HG03066 (cell line): Measurements from ENCODE around the gene MST1.
A peak's percentile ranks its signal among the peaks of the same experiment; 100 is the strongest.

Source experiments
- ATAC-seq: cut with Tn5 transposase; IDR thresholded peaks from one replicate; pipeline ENCODE4 v1.9.1; 2021; ENCODE audit warnings: low read depth; ENCODE audit not compliant: unreplicated experiment

The MST1 gene

DNA sequence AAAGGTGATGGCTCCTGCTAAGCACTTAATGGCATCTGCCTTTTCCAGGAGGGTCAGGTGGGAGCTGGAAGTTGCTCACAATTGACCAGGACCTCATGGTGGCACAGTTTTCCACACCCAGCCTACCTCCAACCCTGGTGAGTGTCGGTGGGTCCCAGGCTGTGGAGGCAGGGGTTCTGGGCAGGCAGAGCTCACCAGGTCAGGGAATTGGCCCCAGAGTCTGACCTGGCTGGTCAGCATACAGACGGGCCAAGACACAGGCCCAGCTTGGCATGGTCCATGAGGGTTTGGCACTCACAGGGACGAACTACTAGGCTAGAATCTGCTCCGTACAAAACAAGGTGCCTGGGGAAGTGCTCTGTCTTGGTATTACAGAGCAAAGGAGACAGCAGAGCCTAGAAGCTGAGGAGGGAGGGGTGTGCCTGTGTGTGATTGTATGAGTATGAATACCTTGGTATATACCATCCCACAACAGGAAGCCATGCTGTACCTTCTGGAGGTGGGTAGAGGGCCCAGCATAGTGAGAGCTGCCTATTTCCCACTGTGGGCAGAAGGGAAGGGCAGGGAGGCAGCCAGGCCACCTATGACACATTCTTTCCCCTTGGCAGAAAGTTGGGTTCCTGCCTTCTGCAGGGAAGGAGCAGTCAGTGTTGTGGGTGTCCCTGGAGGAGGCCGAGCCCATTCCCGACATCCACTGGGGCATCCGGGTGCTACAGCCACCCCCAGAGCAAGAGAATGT lies 8.6 kb downstream of the MST1 start:
- ATAC-seq = no peak

DNA sequence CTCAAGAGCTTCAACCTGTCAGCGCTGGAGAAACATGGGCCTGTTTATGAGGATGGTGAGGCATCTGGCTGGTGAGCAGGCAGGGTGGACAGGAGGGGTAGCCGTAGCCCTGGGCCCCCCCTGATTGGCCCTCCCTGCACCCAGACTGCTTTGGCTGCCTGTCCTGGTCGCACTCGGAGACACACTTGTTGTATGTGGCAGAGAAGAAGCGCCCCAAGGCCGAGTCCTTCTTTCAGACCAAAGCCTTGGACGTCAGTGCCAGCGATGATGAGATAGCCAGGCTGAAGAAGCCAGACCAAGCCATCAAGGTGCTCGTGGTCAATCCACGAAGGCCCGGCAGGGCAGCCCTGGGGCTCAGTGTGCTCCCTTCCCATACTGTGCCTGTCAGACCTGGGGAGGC lies 13.4 kb downstream of the MST1 start:
- no peak for ATAC-seq

DNA sequence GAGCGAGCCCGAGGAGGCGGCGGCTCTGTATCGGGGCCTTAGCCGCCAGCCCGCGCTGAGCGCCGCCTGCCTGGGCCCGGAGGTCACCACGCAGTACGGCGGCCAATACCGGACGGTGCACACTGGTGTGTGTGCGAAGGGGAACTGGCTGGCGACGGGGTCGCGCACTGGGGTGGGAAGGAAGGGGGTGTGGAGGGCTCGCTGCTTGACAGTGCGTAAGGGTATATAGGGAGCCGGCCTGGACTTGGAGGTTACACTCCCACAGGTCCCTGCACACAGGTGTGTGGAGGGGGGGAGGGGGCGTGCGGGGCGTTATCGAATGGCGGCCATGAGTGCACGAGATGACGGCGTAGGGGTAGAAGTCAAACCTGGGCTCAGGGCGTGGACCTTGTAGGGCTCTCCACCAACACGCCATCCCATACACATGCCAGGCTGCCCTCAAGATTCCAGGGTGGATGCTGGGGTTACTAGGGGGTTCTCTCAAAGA lies 14.7 kb downstream of the MST1 start:
- ATAC-seq = peak; percentile 19

DNA sequence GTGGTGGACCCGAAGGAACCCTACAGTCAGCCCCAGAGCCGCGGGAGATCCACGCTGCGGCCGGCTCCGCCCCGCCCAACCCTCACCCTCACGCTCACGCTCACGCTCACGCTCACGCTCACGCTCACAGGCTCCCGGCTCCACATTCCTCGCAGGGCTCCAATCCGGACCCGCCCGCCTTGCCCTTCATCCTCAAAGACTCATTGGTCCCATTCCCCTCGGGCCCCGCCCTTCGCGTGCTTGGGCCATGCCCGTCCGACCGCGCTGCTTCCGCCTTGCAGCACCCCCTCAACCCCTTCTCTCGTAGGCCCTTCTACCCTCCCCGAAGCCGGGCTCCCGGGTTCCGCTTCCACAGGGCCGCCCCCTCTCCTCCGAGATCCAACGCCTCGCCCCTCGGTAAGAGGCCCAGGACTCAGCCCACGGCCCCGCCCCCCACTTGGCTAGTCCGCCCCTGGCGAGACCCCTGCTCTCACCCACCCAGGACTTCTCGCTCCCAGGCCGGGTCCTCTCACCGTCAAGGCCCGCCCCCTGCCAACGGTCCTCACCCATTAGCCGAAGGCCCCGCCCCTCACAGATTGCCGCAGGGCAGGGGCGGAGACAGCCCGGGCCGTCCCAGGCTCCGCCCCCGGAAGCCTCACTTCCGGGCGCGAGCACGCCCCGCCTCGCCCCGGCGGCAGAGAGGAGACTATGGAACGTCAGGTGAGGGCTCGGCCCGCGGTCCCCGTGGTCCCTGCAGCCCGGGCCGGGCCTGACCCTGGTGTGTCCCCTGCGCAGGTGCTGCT lies 15.4 kb downstream of the MST1 start, which contains the start of gene APEH:
Gene APEH (plus strand): TSS at position 637 of the 782 bp plus-strand sequence. CDS start 51 bp downstream, at position 688.
- ATAC-seq = peak; percentile 79

DNA sequence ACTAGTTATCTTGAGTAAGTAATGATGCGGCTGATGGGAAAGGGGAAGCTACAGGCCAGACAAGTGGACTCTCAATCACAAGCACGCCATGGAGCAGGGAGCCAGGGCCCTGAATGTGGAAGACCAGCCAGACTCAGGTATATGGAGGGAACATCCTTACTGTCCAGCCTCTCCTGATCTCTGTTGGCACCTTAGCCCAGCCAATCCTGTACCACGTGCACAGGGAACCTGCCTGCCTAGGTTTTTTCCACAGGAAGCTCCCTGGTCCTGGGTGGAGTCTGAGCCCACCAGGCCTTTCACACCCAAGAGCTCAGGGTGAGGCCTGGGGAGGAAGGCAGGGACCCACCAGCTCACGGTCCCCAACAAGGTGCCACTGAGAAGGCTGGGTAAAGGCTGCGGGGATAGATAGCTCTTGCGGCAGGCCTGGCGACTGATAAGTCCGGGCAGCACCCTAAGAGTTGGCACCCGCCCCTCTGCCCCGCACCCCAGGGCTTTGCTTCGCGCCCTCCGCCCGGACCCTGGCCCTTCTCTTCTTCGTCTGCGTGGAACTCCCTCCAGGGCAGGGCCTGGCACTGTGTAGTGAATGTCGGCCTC lies 16.1 kb downstream of the MST1 start:
- ATAC-seq = no peak

DNA sequence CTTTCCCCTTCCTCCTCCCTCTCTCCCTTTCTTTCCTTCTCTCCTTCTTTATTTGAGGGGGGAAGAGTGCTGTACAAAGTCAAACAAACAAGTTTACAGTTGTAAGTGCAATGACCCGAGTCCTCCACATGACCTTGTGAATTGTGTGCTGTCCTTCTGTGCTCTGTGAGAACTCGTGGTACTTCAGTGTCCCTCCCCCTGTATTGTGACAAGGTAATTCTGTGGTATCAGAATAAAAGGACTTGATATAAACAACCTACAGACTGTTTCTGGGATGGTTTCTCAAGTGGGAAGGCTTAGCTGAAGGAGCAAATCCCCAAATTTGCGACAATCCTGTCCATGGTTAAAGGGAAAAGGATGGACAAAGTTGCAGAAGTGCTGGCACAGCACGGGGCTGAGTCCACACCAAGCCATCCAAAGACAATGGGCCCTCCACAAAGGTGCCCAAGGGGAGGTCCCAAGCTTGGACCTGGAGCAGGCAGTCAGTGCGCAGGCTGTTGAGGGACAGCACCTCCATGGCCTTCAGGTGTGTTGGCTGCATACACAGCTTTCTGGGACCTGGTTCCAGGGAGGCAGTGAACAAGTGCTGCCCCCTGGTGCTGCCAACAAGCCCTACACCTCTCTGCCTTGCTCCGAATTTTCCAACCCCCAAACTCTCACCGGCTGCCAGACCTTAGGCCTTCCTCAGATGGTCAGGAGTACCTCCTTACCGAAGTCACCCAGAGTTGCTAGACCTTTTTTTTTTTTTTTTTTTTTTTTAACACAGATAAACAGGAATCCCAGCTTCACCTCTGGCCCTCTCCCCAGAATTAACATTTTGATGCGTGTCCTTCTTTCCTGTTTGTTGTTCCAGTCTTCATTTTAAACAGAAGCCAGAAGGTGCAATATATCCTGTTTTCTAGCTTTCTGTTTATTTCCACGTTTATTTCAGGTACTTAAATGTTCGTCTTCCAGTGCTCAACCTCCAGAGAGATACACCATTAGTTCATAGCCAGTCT lies 17.7 kb downstream of the MST1 start:
- no peak for ATAC-seq

DNA sequence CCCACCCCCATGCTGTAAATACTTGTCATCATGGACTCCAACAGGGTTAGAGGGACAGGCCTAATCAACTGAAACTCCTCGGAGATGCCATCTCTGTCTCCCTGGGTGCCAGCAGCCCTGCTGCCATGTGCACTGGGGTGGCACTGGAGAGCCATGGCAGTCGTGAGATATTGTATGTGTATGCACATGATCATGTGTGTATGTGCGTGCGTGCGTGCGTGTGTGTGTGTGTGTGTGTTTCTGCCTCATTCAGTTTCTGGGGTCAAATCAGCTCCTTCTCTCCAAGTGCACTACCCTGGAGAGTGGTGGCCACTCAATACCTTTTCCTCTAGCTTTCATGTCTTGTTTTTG lies 18.4 kb downstream of the MST1 start:
- no peak for ATAC-seq

DNA sequence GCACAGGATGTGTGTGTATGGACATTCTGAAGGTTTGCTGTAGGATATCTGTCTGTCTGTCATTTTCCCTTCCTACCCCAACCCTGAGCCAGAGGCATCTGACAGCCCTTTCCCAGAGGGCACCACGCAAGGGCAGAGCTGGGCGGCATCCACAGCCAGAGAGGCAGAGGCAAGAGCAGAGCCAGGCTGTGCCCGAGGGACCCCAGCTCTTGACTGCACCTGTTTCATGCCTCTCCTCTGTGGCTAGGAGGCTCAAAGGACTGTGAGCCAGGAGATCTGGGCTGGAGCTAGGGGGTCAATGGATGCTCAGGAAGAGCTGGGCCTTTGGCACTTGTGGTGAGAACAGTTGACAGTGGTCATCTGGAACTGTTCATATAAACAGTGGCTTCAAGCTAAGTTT lies 19.9 kb downstream of the MST1 start:
- no peak for ATAC-seq

DNA sequence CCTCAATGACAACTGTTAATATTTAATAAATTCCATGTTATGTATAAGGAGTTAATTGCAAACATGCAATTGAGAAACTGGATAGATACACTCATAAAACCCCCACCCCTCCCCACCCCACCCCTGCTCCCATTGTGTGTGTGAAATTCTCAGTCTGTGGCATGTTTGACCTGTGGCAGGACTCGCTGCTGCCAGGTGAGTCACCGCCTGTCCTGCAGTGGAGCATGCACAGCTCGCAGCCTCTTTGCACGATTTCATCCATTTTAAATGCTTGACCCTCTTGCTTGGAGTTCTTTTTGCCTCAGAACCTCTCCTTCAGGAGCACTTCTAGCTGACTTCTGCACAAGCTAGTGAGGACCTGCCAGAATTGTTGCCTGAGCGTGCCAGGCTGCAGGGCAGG lies 20.4 kb downstream of the MST1 start:
- no peak for ATAC-seq

DNA sequence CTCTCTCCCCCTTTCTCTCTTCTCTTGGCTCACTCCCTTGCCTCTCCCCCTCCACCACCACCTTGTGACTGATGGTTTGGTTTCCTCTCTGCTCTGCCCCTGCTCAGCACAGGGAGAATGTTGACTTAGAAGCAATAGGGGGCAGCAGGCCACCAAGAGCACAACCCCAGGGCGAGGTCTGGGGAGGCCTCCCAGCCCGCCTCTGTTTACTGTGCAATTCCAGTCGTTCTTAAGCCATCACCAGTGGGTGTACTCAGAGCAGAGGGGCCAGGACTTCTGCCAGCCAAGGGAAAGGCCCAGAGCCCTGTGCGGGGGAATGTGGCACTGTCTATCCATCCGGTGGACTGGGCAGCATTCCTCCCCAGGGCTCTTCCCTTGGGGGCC lies 20.9 kb downstream of the MST1 start:
- ATAC-seq = no peak

DNA sequence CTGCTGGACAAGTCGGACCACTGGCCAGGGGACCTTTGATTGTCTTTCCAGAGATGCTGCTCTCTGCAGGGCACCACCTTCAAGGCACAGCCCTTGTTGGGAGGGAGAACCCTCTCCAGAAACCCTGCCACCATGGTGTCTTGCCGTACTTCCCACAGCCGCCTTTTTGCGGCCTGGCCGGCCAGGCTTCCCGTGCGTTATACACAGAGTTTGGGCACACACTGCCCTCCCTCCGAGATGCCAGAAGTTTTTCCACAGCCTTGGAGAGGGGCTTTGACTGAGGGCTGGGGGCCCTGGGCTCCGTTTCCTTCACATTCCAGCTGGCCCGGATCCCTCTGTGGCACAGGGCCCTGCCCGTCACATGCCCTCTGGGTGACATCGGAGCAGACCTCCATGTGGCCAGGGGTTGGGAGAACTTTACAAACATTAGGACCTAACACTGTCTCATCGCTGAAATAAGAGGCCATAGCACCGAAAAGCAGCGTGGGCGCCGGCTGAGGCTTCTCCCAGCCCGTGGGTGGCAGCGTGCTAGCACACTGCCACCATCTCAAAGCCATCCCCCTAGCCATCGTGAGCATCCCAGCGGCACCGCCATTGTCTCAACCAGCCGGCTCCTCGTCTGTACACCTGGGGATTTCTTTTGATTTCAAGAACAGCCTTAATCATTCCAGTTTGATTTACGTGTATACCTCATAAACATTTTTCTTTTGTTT lies 21.4 kb downstream of the MST1 start:
- no peak for ATAC-seq

DNA sequence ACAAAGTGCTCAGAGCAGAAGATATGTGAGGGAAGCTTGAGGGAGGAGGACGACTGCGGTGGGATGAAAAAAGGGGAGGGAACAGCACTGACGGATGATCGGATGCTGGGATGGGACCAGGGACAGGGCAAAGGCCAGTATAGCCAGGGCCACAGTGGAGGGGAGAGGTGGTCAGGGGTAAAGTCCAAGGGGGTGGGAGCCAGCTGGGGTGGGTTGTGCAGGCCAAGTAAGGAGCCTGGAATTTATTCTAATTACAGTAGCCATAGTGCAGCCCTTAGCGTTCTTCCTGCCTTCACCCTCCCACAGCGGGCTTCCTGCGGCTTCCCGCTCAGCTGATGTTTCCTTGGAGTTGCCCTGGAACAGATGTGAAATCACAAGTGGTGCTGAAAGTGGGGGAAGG lies 22.7 kb downstream of the MST1 start:
- no peak for ATAC-seq

DNA sequence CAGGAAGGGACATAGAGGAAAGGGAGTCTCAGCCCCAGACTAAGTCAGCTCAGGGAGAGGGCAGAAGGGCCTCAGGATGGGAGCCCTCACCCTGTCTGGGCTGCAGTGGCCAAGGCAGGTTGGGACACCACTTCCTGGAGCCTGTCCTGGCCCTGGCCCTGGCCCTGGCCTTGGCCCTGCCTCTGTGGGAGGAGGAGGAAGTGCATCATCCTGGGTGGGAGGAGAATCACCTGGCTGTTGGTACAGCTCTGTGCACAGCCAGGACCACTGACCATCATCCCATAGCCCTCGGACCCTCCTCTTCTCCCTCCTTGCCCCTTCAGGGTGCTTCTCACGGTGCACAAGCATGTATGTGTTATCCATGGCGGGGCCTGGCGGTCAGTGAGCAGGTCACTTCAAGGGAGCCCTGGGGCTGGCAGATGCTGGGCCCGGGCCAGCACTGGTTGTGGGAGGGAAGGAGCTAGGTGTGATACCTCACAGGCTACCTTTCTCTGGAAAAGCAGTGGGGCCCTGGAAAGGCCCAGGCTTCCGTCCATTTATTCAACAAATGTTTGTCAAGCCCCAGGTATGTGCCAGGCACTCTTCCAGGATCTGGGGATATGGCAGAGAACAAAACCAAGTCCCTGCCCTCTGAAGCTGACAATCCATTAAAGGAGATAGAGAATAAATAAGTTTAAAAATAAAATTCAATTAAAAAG lies 23.3 kb downstream of the MST1 start:
- ATAC-seq = no peak

DNA sequence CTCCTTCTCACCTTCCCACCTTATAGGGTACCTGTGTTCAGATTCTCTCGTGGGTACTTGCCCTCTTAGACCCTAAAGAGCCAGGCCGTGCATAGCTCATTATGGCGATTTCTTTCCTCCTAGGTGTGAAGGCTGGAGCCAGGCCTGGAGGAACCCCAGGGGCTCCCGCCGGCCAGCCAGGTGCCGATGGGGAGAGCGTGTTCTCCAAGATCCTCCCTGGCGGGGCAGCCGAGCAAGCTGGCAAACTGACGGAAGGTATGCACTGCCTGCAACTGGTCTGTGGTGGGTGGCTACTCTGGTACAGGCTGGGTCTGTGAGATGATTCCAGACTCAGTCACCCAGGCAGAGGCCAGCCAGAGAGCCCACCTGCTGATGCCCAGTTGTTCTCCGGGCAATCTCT lies 25.0 kb downstream of the MST1 start:
- no peak for ATAC-seq

DNA sequence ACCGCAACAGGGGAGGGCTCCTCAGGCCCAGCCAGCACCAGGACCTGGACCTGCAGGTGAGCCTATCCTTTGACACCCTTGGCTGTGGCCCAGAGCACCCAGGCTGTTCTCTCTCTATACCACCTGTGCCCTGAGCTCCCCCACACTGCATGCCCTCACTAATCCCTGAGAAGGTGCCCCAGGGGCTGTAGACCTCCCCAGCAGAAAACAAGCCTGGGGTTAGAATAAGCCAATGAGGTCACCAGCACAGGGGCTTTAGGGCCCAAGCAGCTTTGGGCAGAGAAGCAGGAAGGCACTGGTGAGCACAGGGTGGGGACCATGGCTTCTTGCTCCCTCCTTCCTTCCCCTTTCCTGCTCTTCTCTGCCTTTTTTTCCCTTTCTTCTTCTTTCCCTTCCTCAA lies 25.4 kb downstream of the MST1 start:
- ATAC-seq = no peak

DNA sequence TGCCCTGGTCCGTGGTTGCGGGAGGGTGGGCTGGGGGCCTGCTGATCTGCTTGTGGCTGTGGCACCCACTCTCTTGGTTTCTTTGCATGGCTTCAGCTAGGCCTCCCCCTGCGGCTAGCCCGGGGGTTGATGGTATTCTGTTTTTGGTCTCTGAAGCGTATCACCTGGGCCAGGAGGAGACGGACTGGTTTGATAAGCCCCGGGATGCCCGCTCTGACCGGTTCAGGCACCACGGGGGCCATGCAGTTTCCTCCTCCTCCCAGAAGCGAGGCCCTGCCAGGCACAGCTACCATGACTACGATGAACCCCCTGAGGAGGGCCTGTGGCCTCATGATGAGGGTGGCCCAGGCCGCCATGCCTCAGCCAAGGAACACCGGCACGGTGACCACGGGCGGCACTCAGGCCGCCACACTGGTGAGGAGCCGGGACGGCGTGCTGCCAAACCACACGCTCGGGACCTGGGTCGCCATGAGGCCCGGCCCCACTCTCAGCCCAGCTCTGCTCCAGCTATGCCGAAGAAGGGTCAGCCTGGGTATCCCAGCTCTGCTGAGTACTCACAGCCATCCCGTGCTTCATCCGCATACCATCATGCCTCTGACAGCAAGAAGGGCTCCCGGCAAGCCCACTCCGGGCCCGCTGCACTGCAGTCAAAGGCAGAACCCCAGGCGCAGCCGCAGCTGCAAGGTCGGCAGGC lies 26.4 kb downstream of the MST1 start:
- ATAC-seq = no peak

DNA sequence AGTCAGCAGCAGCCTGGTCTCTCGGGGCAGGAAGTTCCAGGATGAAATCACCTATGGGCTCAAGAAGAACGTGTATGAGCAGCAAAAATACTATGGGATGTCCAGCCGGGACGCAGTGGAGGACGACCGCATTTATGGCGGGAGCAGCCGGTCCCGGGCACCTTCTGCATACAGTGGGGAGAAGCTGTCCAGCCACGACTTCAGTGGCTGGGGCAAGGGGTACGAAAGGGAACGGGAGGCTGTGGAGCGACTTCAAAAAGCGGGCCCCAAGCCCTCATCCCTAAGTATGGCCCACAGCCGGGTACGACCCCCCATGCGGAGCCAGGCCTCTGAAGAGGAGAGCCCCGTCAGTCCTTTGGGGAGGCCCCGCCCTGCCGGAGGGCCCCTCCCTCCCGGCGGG lies 27.3 kb downstream of the MST1 start:
- no peak for ATAC-seq

DNA sequence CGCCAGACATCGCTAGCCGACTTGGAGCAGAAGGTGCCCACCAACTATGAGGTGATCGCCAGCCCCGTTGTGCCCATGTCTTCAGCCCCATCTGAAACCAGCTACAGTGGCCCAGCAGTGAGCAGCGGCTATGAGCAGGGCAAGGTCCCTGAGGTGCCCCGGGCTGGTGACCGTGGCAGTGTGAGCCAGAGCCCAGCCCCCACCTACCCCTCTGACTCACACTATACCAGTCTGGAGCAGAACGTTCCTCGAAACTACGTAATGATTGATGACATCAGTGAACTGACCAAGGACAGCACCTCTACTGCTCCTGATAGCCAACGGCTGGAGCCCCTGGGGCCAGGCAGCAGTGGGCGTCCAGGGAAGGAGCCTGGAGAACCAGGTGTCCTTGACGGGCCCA lies 28.0 kb downstream of the MST1 start:
- no peak for ATAC-seq

DNA sequence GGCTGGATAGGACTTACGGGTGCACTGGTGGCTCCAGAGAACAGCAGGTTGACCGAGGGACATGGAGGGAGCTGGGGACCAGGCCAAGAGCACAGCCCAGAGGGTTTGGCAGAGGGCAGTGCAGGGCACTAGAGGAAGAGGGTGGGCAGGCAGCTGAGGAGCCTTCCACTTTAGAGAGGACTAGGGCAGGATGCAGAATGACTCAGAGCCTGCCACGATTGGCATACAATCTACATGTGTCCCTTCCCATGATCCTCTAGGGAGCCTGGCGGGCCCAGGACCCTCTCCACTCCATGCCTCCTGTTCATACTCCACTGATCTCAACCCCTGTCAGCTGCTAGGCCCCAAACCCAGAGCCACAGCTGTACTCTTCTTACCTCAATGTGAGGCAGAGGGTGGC lies 29.5 kb downstream of the MST1 start:
- ATAC-seq = no peak
